Stimulated activated CD8-positive, alpha-beta memory T cell treated with anti-CD3 and anti-CD28 coated beads, Interleukin-15, amount 100 ng/mL, for 24 hours (primary cell): ENCODE results near the gene SOX5.
"Not testable (repeated sequence)": the region's sequence is repeated elsewhere in the genome, so short reads cannot be mapped to it uniquely, and the experiment has no call there.

Experiments
- DNase-seq: peaks from one replicate; pipeline ENCODE4 v3.0.0-alpha.2; 2020; ENCODE audit warnings: low read depth

Gene SOX5

GRCh38 chr12:23542187-23542586, 407.3 kb downstream of the SOX5 start:
- DNase-seq, result no peak

GRCh38 chr12:23540572-23540971, 408.9 kb downstream of the SOX5 start:
- no peak for DNase-seq

- no peak for DNase-seq
These were observed 413.2 kb downstream of the SOX5 start for GRCh38 chr12:23536293-23536692.

GRCh38 chr12:23535441-23535840, 414.0 kb downstream of the SOX5 start:
- DNase-seq, result no peak

- no peak for DNase-seq
These were observed 415.3 kb downstream of the SOX5 start for GRCh38 chr12:23534196-23534595.

GRCh38 chr12:23533699-23534098, 415.8 kb downstream of the SOX5 start:
- no peak for DNase-seq

GRCh38 chr12:23533265-23533664, 416.2 kb downstream of the SOX5 start:
- DNase-seq, result no peak

GRCh38 chr12:23528316-23528715, 421.2 kb downstream of the SOX5 start:
- DNase-seq, result no peak

GRCh38 chr12:23525450-23526072, 423.9 kb downstream of the SOX5 start:
- DNase-seq, result no peak

- no peak for DNase-seq
These were observed 426.1 kb downstream of the SOX5 start for GRCh38 chr12:23523339-23523738.

- DNase-seq, result not testable (repeated sequence)
These were observed 430.0 kb downstream of the SOX5 start for GRCh38 chr12:23519444-23519843.

GRCh38 chr12:23515785-23516184, 433.7 kb downstream of the SOX5 start:
- not testable (repeated sequence) for DNase-seq

GRCh38 chr12:23510484-23510883, 439.0 kb downstream of the SOX5 start:
- no peak for DNase-seq

GRCh38 chr12:23509832-23510231, 439.6 kb downstream of the SOX5 start:
- not testable (repeated sequence) for DNase-seq

- DNase-seq, result not testable (repeated sequence)
These were observed 441.7 kb downstream of the SOX5 start for GRCh38 chr12:23507785-23508184.

GRCh38 chr12:23505736-23506135, 443.7 kb downstream of the SOX5 start:
- DNase-seq, result not testable (repeated sequence)

GRCh38 chr12:23504641-23505399, 444.6 kb downstream of the SOX5 start:
- DNase-seq, result no peak

- no peak for DNase-seq
These were observed 445.4 kb downstream of the SOX5 start for GRCh38 chr12:23504043-23504442.

- no peak for DNase-seq
These were observed 445.9 kb downstream of the SOX5 start for GRCh38 chr12:23503544-23503943.

- no peak for DNase-seq
These were observed 447.2 kb downstream of the SOX5 start for GRCh38 chr12:23502259-23502658.

- DNase-seq, result no peak
These were observed 454.0 kb downstream of the SOX5 start for GRCh38 chr12:23495472-23495871.

- no peak for DNase-seq
These were observed 455.8 kb downstream of the SOX5 start for GRCh38 chr12:23493672-23494071.

GRCh38 chr12:23491029-23491428, 458.4 kb downstream of the SOX5 start:
- DNase-seq, result not testable (repeated sequence)

- no peak for DNase-seq
These were observed 461.3 kb downstream of the SOX5 start for GRCh38 chr12:23488130-23488529.
